GM12892 (cell line): ENCODE measurements around the gene VAV2.

Experiments used
- POLR2A ChIP-seq: IDR thresholded peaks from 2 replicates; pipeline ENCODE4 v1.6.1; 2011; ENCODE audit warnings: low read depth, low read length, control low read depth
- POLR2AphosphoS5 ChIP-seq: IDR thresholded peaks from 2 replicates; pipeline ENCODE4 v1.6.1; 2011; ENCODE audit warnings: low read depth, low read length, control low read depth
- TAF1 ChIP-seq: IDR thresholded peaks from 2 replicates; pipeline ENCODE4 v1.6.1; 2011; ENCODE audit warnings: low read depth, mild to moderate bottlenecking, control low read depth, low read length, borderline replicate concordance

DNA sequence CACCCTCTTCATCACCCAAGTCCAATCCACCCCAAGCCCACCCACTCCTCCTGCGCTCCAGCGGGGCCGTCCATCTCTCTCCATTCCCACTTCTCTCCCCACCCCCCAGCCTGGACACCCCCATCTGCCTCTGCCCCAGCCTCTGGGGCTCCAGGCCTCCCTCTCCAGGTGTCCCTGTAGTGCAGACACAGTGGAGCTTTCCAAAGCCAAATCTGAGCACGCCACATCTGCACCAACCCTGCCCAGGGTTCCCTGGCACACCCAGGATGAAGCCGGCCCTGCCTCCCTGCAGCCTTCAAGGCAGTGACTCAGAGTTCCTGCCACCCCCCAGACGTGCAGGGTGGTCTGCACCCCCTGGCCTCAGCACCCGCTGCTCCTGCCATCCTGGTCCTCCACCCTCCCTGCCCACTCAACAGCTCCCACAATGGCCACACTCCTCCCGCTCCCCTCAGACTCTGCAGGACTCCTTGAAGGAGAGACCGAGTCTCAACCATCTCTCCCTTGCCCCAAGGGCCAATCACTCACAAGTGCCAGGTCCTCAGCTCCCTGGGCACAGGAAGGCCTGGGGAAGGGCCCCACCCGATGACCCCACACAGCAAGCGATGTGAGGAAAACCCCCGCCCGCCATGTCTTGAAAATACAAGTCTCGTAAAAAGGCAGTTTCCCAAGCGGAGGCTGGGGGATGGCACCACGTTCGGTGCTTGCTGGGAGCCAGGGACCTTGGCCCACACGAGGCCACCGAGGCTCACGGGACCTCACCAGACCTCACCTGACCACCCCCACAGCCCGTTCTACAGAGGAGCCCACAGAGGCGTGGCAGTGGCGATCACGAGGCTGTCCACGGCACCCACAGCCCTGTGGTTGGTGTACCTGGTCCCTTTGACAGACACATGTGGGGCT, 22.2 kb downstream of the VAV2 start:
- no peak for TF ChIP-seq POLR2A
- no peak for TF ChIP-seq POLR2AphosphoS5
- TF ChIP-seq TAF1: no peak
